HEK293T (cell line): ENCODE measurements around the gene MAN1A2.

Source experiments
- ARNT ChIP-seq: fragments of 450-650 bp; IDR thresholded peaks from 2 replicates; pipeline ENCODE4 v1.6.1; 2017; ENCODE audit warnings: mild to moderate bottlenecking
- CTBP1 ChIP-seq: fragments of 450-650 bp; IDR thresholded peaks from 2 replicates; pipeline ENCODE4 v1.6.1; 2016; ENCODE audit warnings: borderline replicate concordance
- ELF4 ChIP-seq: fragments of 450-650 bp; IDR thresholded peaks from 2 replicates; pipeline ENCODE4 v1.6.1; 2017; ENCODE audit warnings: antibody characterized with exemption
- FOXA1 ChIP-seq: fragments of 450-650 bp; IDR thresholded peaks from 2 replicates; pipeline ENCODE4 v1.6.1; 2016; ENCODE audit warnings: mild to moderate bottlenecking
- FOXK2 ChIP-seq: fragments of 450-650 bp; IDR thresholded peaks from 2 replicates; pipeline ENCODE4 v1.6.1; 2016; ENCODE audit warnings: mild to moderate bottlenecking
- HDGF ChIP-seq: fragments of 450-650 bp; IDR thresholded peaks from 2 replicates; pipeline ENCODE4 v1.6.1; 2017; ENCODE audit warnings: antibody characterized with exemption, borderline replicate concordance
- LEF1 ChIP-seq: fragments of 450-650 bp; IDR thresholded peaks from 2 replicates; pipeline ENCODE4 v1.6.1; 2017; ENCODE audit warnings: mild to moderate bottlenecking, borderline replicate concordance
- SP1 ChIP-seq: fragments of 450-650 bp; IDR thresholded peaks from 2 replicates; pipeline ENCODE4 v1.6.1; 2017
- TARDBP ChIP-seq: fragments of 450-650 bp; IDR thresholded peaks from 2 replicates; pipeline ENCODE4 v1.6.1; 2016
- TF ChIP-seq, protein P1 (sequence below): fragments of 450-650 bp; IDR thresholded peaks from 2 replicates; pipeline ENCODE4 v1.6.1; 2016

- TF ChIP-seq SP1 (no peak), TARDBP (no peak), CTBP1 (no peak), ELF4 (no peak), FOXA1 (no peak), FOXK2 (no peak), ARNT (no peak), HDGF (no peak), LEF1 (no peak)
- TF ChIP-seq, protein P1, sequence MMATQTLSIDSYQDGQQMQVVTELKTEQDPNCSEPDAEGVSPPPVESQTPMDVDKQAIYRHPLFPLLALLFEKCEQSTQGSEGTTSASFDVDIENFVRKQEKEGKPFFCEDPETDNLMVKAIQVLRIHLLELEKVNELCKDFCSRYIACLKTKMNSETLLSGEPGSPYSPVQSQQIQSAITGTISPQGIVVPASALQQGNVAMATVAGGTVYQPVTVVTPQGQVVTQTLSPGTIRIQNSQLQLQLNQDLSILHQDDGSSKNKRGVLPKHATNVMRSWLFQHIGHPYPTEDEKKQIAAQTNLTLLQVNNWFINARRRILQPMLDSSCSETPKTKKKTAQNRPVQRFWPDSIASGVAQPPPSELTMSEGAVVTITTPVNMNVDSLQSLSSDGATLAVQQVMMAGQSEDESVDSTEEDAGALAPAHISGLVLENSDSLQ = no peak
Observed at GRCh38 chr1:117512728-117513321, 145.6 kb downstream of the MAN1A2 start.
